Measurements from ENCODE around the gene ZFYVE28.

- TF ChIP-seq EP300 (IDR thresholded peaks at IDR 0.05) (no peak), POLR2AphosphoS5 (IDR thresholded peaks at IDR 0.05) (no peak), CTCF (IDR thresholded peaks at IDR 0.05) (no peak), POLR2A (IDR thresholded peaks at IDR 0.05) (no peak)
Observed at GRCh38 chr4:2274320-2275043, 144.0 kb downstream of the ZFYVE28 start.
